CD14-positive monocyte (primary cell): ENCODE results near the gene COX18. TPM values are rescaled to one million over a fixed set of nuclear protein-coding genes. Genes with fewer than 3 reads are reported as not detected.

Experiments
- DNase-seq, 3 donors: peaks; one replicate each; pipeline ENCODE4 v3.0.0-alpha.2; 2011 to 2022
- H2AFZ ChIP-seq: 2 replicates; pipeline ENCODE4 v1.6.0; 2012; ENCODE audit warnings: mild to moderate bottlenecking, low read depth, low read length, inconsistent platforms; ENCODE audit not compliant: insufficient read depth, poor library complexity, severe bottlenecking
- H3K27ac ChIP-seq, 2 donors: 1 replicate in 1 of 2; 2 replicates in 1 of 2; pipeline ENCODE4 v1.5.1; 2012 to 2013; ENCODE audit warnings: low read length in 2 of 2, control low read depth in 1 of 2, inconsistent platforms in 1 of 2, low read depth in 1 of 2, mild to moderate bottlenecking in 1 of 2
- H3K27me3 ChIP-seq, 2 donors: one replicate each; pipeline versions ENCODE4 v1.6.0 to v1.6.1; 2011 to 2013; ENCODE audit warnings: low read length in 2 of 2; ENCODE audit not compliant: control insufficient read depth in 2 of 2, insufficient read depth in 2 of 2
- H3K36me3 ChIP-seq, 2 donors: replicated peaks in 1 of 2; 1 replicate in 1 of 2; 2 replicates in 1 of 2; pipeline versions ENCODE4 v1.5.1 to v1.6.1; 2012 to 2013; ENCODE audit warnings: low read length in 2 of 2, control low read depth in 1 of 2, inconsistent platforms in 1 of 2, mild to moderate bottlenecking in 1 of 2; ENCODE audit not compliant: insufficient read depth in 2 of 2, control insufficient read depth in 1 of 2
- H3K4me1 ChIP-seq, 2 donors: 1 replicate in 1 of 2; 2 replicates in 1 of 2; pipeline versions ENCODE4 v1.5.1 to v1.6.1; 2012 to 2013; ENCODE audit warnings: low read length in 2 of 2, control low read depth in 1 of 2, inconsistent platforms in 1 of 2, mild to moderate bottlenecking in 1 of 2, moderate library complexity in 1 of 2; ENCODE audit not compliant: insufficient read depth in 2 of 2, control insufficient read depth in 1 of 2
- H3K4me2 ChIP-seq: replicated peaks from 2 replicates; pipeline ENCODE3; 2012; ENCODE audit warnings: low read length, moderate library complexity, mild to moderate bottlenecking; ENCODE audit not compliant: poor library complexity, severe bottlenecking; ENCODE audit errors: extremely low read depth
- H3K4me3 ChIP-seq, 3 experiments: fragments of 200-600 bp in 1 of 3; sonication (generic) in 1 of 3; replicated peaks in 1 of 3; 1 replicate in 2 of 3; 2 replicates in 1 of 3; pipeline ENCODE4 v1.5.1; 2011 to 2013; ENCODE audit warnings: low read length in 3 of 3, mild to moderate bottlenecking in 3 of 3, control low read depth in 2 of 3, low read depth in 2 of 3, inconsistent platforms in 1 of 3, moderate library complexity in 1 of 3
- H3K79me2 ChIP-seq: 2 replicates; pipeline ENCODE4 v1.6.0; 2012; ENCODE audit warnings: mild to moderate bottlenecking, control low read depth, inconsistent platforms, low read length, moderate library complexity; ENCODE audit not compliant: insufficient read depth
- H3K9ac ChIP-seq: 2 replicates; pipeline ENCODE4 v1.6.0; 2017; ENCODE audit warnings: low read length, mild to moderate bottlenecking; ENCODE audit not compliant: insufficient read depth, poor library complexity, severe bottlenecking
- H3K9me3 ChIP-seq, 2 donors: replicated peaks in 1 of 2; 1 replicate in 1 of 2; 2 replicates in 1 of 2; pipeline versions ENCODE4 v1.5.1 to v1.6.1; 2012 to 2013; ENCODE audit warnings: low read length in 2 of 2, control low read depth in 1 of 2; ENCODE audit not compliant: control insufficient read depth in 1 of 2, insufficient read depth in 1 of 2
- H4K20me1 ChIP-seq: 2 replicates; pipeline ENCODE4 v1.6.0; 2012; ENCODE audit warnings: mild to moderate bottlenecking, low read length, control low read depth, moderate library complexity; ENCODE audit not compliant: insufficient read depth
- H3K27ac Mint-ChIP-seq, 7 donors: one replicate each; pipeline ENCODE4 v1.8.0; 2020; ENCODE audit warnings: mild to moderate bottlenecking in 7 of 7, mixed read lengths in 7 of 7, moderate library complexity in 6 of 7, inconsistent platforms in 2 of 7
- H3K27me3 Mint-ChIP-seq, 3 donors: one replicate each; pipeline ENCODE4 v1.8.0; 2021 to 2022; ENCODE audit warnings: low read depth in 3 of 3, mild to moderate bottlenecking in 3 of 3, mixed read lengths in 3 of 3, moderate library complexity in 3 of 3, inconsistent platforms in 1 of 3
- H3K36me3 Mint-ChIP-seq, 2 donors: one replicate each; pipeline ENCODE4 v1.8.0; 2020; ENCODE audit warnings: mixed read lengths in 2 of 2, inconsistent platforms in 1 of 2, mild to moderate bottlenecking in 1 of 2
- H3K4me1 Mint-ChIP-seq: one replicate; pipeline ENCODE4 v1.8.0; 2020; ENCODE audit warnings: mild to moderate bottlenecking, mixed read lengths
- H3K4me3 Mint-ChIP-seq, 2 donors: one replicate each; pipeline ENCODE4 v1.8.0; 2020; ENCODE audit warnings: mild to moderate bottlenecking in 2 of 2, mixed read lengths in 2 of 2, moderate library complexity in 1 of 2
- H3K9me3 Mint-ChIP-seq, 7 donors: one replicate each; pipeline ENCODE4 v1.8.0; 2020 to 2022; ENCODE audit warnings: mixed read lengths in 7 of 7, mild to moderate bottlenecking in 6 of 7, moderate library complexity in 6 of 7, inconsistent platforms in 2 of 7
- WGBS: methylation state at CpG from one replicate; pipeline ENCODE4 v1.1.5; 2013; ENCODE audit warnings: missing lambda C conversion rate; ENCODE audit not compliant: insufficient coverage; 5-methylcytosine and 5-hydroxymethylcytosine counted together
- intact Hi-C, 2 donors: fragments of 100-400 bp; cut with micrococcal nuclease; formaldehyde crosslinking; loops; one replicate each; pipeline versions ENCODE4 v1.15.0 to v1.15.1; 2023
- polyA plus RNA-seq, 3 donors: library from polyadenylated mRNA; depleted of rRNA in 1 of 3; unstranded in 2 of 3; stranded (reverse) in 1 of 3; fragments of 300-500 nt in 2 of 3; fragments of >200 nt in 1 of 3; fragmentation: Illumina TruSeq in 2 of 3; gene quantifications; 1 replicate in 2 of 3; 2 replicates in 1 of 3; pipeline ENCODE4 v1.2.3, GENCODE V29; 2012 to 2021
- TF ChIP-seq, protein P1 (sequence below): fragments of 200-600 bp; IDR thresholded peaks from one replicate; pipeline ENCODE4 v1.8.0; 2022; ENCODE audit warnings: antibody characterized with exemption, mild to moderate bottlenecking

The COX18 gene
- polyA plus RNA-seq, 3 donors, result 8.3 to 10.3 (median 9.7) TPM

DNA sequence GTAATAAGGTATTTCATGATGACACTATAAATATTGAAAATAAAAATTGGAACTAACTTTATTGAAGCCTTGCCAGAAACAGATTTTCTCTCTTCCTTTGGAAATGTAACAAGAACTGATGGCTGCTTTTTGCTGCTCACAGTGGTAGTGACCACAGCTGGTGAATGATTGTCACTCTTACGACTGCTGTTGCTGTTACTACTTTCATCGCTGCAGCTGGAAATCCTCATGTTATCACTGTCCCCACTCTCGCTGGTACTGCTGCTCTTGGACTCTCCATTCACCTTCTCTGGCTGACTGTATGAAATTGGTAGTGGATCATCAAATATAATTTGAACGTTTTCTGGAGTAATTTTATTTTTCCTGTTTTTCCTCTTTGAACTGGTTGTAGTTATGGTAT, 28.5 kb upstream of the COX18 start:
- Histone ChIP-seq H3K36me3 (peaks cover 83 to 94% of the 10 kb centered on the region in 2 donors), H3K4me3 (no peak overlapping the region), H3K27me3 (no peaks in the 10 kb centered on the region), H3K79me2 (no peaks in the 10 kb centered on the region), H3K4me1 (no peaks in the 10 kb centered on the region), H3K9me3 (no peaks in the 10 kb centered on the region), H3K4me2 (no peak overlapping the region), H2AFZ (no peak overlapping the region), H4K20me1 (no peaks in the 10 kb centered on the region), H3K9ac (no peak overlapping the region), H3K27ac (no peak overlapping the region)
- TF ChIP-seq, protein P1, sequence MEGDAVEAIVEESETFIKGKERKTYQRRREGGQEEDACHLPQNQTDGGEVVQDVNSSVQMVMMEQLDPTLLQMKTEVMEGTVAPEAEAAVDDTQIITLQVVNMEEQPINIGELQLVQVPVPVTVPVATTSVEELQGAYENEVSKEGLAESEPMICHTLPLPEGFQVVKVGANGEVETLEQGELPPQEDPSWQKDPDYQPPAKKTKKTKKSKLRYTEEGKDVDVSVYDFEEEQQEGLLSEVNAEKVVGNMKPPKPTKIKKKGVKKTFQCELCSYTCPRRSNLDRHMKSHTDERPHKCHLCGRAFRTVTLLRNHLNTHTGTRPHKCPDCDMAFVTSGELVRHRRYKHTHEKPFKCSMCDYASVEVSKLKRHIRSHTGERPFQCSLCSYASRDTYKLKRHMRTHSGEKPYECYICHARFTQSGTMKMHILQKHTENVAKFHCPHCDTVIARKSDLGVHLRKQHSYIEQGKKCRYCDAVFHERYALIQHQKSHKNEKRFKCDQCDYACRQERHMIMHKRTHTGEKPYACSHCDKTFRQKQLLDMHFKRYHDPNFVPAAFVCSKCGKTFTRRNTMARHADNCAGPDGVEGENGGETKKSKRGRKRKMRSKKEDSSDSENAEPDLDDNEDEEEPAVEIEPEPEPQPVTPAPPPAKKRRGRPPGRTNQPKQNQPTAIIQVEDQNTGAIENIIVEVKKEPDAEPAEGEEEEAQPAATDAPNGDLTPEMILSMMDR, result no peak
- H3K27me3 Mint-ChIP-seq, result no peaks in the 10 kb centered on the region
- peaks cover 57 to 85% of the 10 kb centered on the region in 2 donors for H3K36me3 Mint-ChIP-seq
- no peaks in the 10 kb centered on the region for H3K4me1 Mint-ChIP-seq
- no peaks in the 10 kb centered on the region for H3K9me3 Mint-ChIP-seq
- no peak for DNase-seq
- no peak overlapping the region for H3K4me3 Mint-ChIP-seq
- peak overlapping the region in 1 of 7 donors; percentile 2 for H3K27ac Mint-ChIP-seq
- 100% methylated on average over 1 of the region's 4 CpGs for WGBS
- intact Hi-C loops, result no loop called here

DNA sequence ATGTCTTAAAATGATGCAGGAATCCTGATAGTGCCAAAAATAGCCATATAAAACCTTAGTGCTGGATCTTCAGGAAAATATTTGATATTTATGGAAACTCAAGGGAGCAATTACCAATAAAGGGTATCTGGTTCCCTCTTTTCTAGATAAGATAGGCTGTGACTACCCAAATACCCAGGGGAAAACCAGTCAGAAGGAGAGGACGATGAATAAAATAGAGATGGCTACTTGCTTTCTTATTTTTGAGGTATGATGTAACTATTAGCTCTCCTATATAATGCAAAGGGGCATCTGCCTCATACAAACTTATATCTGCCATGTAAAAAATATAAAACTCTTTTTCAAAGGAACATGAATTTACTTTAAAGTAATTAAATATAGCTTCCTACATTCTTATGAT, 23.4 kb upstream of the COX18 start:
- Histone ChIP-seq H3K36me3 (peaks cover 68 to 75% of the 10 kb centered on the region in 2 donors), H3K27me3 (no peaks in the 10 kb centered on the region), H3K4me2 (no peak overlapping the region), H3K4me3 (no peak overlapping the region), H3K79me2 (no peaks in the 10 kb centered on the region), H3K27ac (peak overlapping the region in 1 of 2 donors; percentile 18), H3K4me1 (no peaks in the 10 kb centered on the region), H4K20me1 (no peaks in the 10 kb centered on the region), H3K9me3 (no peaks in the 10 kb centered on the region), H3K9ac (no peak overlapping the region), H2AFZ (no peak overlapping the region)
- no peak overlapping the region for H3K4me3 Mint-ChIP-seq
- no peaks in the 10 kb centered on the region for H3K9me3 Mint-ChIP-seq
- WGBS, result no CpG with 5 or more reads among the region's 1 CpG
- H3K36me3 Mint-ChIP-seq, result peaks cover 43 to 64% of the 10 kb centered on the region in 2 donors
- no peaks in the 10 kb centered on the region for H3K27me3 Mint-ChIP-seq
- intact Hi-C loops, result no loop called here
- H3K27ac Mint-ChIP-seq, result no peak overlapping the region
- H3K4me1 Mint-ChIP-seq, result no peaks in the 10 kb centered on the region
- TF ChIP-seq, protein P1, result no peak
- DNase-seq, result no peak
